Measurements from ENCODE around the gene AIF1L. TPM values are rescaled to one million over a fixed set of nuclear protein-coding genes. Genes with fewer than 3 reads are reported as not detected.

Gene AIF1L
- total and polyA plus RNA-seq, 2 of the 13 experiments (the other 11 are each of a cell fraction or from before 2014, with no cell fraction given): 12.4 to 36.5 TPM

GRCh38 chr9:131065599-131065998 lies 30.7 kb upstream of the AIF1L start:
- TF ChIP-seq CREB1 (IDR thresholded peaks at IDR 0.05) (peak; percentile 87), CREB1 (CRISPR knock-in tag; IDR thresholded peaks at IDR 0.05) (no peak), TEAD3 (CRISPR knock-in tag; optimal IDR thresholded peaks at IDR 0.05; ENCODE audit: borderline replicate concordance) (no peak)
- Histone ChIP-seq H3K4me3 (replicated peaks in 1 of 3; ENCODE audit: insufficient read depth in 1 of 3, low read depth in 2 of 3, low read length in 3 of 3) (no peak overlapping the region), H3K79me2 (ENCODE audit: insufficient read depth, low read length) (no peaks in the 10 kb centered on the region), H3K4me2 (ENCODE audit: low read depth, low read length) (no peak overlapping the region), H3K36me3 (replicated peaks in 1 of 2; ENCODE audit: control insufficient read depth in 1 of 2, insufficient read depth in 2 of 2, low read length in 2 of 2) (no peaks in the 10 kb centered on the region), H2AFZ (ENCODE audit: low read length) (no peak overlapping the region), H3K9me3 (ENCODE audit: low read length) (no peaks in the 10 kb centered on the region), H3K27ac (ENCODE audit: extremely low read length, insufficient read depth, low read length) (no peak overlapping the region), H3K4me1 (ENCODE audit: insufficient read depth, low read length) (no peaks in the 10 kb centered on the region), H3K27me3 (ENCODE audit: control insufficient read depth in 1 of 2, insufficient read depth in 2 of 2, low read length in 2 of 2) (peaks cover 2 to 64% of the 10 kb centered on the region in 2 experiments; a peak in 4 of 5 replicates), H4K20me1 (ENCODE audit: insufficient read depth, low read length) (no peaks in the 10 kb centered on the region), H3K9ac (ENCODE audit: insufficient read depth, low read depth, low read length) (no peak overlapping the region)
- CTCF ChIA-PET (ENCODE audit: low intra/inter-chr PET ratio, low total read pairs): no interaction called here
- POLR2A ChIA-PET: no interaction called here
- no peak for FAIRE-seq
- WGBS (ENCODE audit: low lambda C conversion rate): 38% methylated on average over 7 of the region's 7 CpGs
- DNase-seq (ENCODE audit: low spot score): no peak
- BruUV-seq (replicated peaks): no TSS peak
- intact Hi-C loops (cut with micrococcal nuclease; ENCODE audit: unreplicated experiment) (no loop called here), in situ Hi-C loops (cut with HindIII; ENCODE audit: extremely low pct_ligation_motif_present, low pct_unique_long_range_greater_than_20kb) (no loop called here)
- ATAC-seq: no peak

GRCh38 chr9:131067625-131068024 lies 28.7 kb upstream of the AIF1L start:
- H3K4me2 ChIP-seq (ENCODE audit: low read depth, low read length): no peak overlapping the region
- BruUV-seq (replicated peaks): no TSS peak
- H3K27me3 ChIP-seq (ENCODE audit: control insufficient read depth in 1 of 2, insufficient read depth in 2 of 2, low read length in 2 of 2): peaks cover 2 to 71% of the 10 kb centered on the region in 2 experiments; a peak in 3 of 5 replicates
- H3K36me3 ChIP-seq (replicated peaks in 1 of 2; ENCODE audit: control insufficient read depth in 1 of 2, insufficient read depth in 2 of 2, low read length in 2 of 2): no peaks in the 10 kb centered on the region
- TF ChIP-seq ARID5B (CRISPR knock-in tag; IDR thresholded peaks at IDR 0.05): no peak
- no peak for TF ChIP-seq FOXO4 (CRISPR knock-in tag; conservative IDR thresholded peaks at IDR 0.05)
- no peak for TF ChIP-seq ZSCAN21 (CRISPR knock-in tag; IDR thresholded peaks at IDR 0.05; ENCODE audit: borderline replicate concordance)
- no peak for TF ChIP-seq SNAPC5 (CRISPR knock-in tag; IDR thresholded peaks at IDR 0.05; ENCODE audit: borderline replicate concordance)
- TF ChIP-seq ZSCAN25 (CRISPR knock-in tag; IDR thresholded peaks at IDR 0.05): no peak
- TF ChIP-seq RBAK (CRISPR knock-in tag; IDR thresholded peaks at IDR 0.05): no peak
- no peak for DNase-seq (ENCODE audit: low spot score)
- peak; percentile 34 for ATAC-seq
- H3K9me3 ChIP-seq (ENCODE audit: low read length): no peaks in the 10 kb centered on the region
- no peak overlapping the region for H3K4me3 ChIP-seq (replicated peaks in 1 of 3; ENCODE audit: insufficient read depth in 1 of 3, low read depth in 2 of 3, low read length in 3 of 3)
- no peaks in the 10 kb centered on the region for H4K20me1 ChIP-seq (ENCODE audit: insufficient read depth, low read length)
- H3K4me1 ChIP-seq (ENCODE audit: insufficient read depth, low read length): no peaks in the 10 kb centered on the region
- ChIA-PET POLR2A (no interaction called here), CTCF (ENCODE audit: low intra/inter-chr PET ratio, low total read pairs) (no interaction called here)
- no peak overlapping the region for H3K27ac ChIP-seq (ENCODE audit: extremely low read length, insufficient read depth, low read length)
- no peaks in the 10 kb centered on the region for H3K79me2 ChIP-seq (ENCODE audit: insufficient read depth, low read length)
- WGBS (ENCODE audit: low lambda C conversion rate): 50% methylated on average over 2 of the region's 9 CpGs
- in situ Hi-C loops (cut with HindIII; ENCODE audit: extremely low pct_ligation_motif_present, low pct_unique_long_range_greater_than_20kb): no loop called here
- intact Hi-C loops (cut with micrococcal nuclease; ENCODE audit: unreplicated experiment): no loop called here
- H2AFZ ChIP-seq (ENCODE audit: low read length): no peak overlapping the region
- H3K9ac ChIP-seq (ENCODE audit: insufficient read depth, low read depth, low read length): no peak overlapping the region
- no peak for FAIRE-seq
